HG02981 (cell line): ENCODE results near the gene FRMD4A.
"Not testable (repeated sequence)": the region's sequence is repeated elsewhere in the genome, so short reads cannot be mapped to it uniquely, and the experiment has no call there.

Source experiments
- ATAC-seq: cut with Tn5 transposase; IDR thresholded peaks from one replicate; pipeline ENCODE4 v1.9.1; 2021; ENCODE audit warnings: mild to moderate bottlenecking, moderate library complexity; ENCODE audit not compliant: unreplicated experiment

The FRMD4A gene

GRCh38 chr10:13803566-13804554, 526.9 kb downstream of the FRMD4A start:
- ATAC-seq, result no peak

GRCh38 chr10:13801907-13802288, 528.8 kb downstream of the FRMD4A start:
- ATAC-seq, result no peak

GRCh38 chr10:13801156-13801906, 529.4 kb downstream of the FRMD4A start:
- ATAC-seq, result no peak

GRCh38 chr10:13797164-13797563, 533.6 kb downstream of the FRMD4A start:
- ATAC-seq, result no peak

GRCh38 chr10:13795653-13796555, 534.8 kb downstream of the FRMD4A start:
- ATAC-seq, result peak; percentile 68

- no peak for ATAC-seq
Observed at GRCh38 chr10:13794992-13795612, 535.6 kb downstream of the FRMD4A start.

- no peak for ATAC-seq
Observed at GRCh38 chr10:13792006-13792405, 538.7 kb downstream of the FRMD4A start.

GRCh38 chr10:13791483-13791882, 539.2 kb downstream of the FRMD4A start:
- no peak for ATAC-seq

GRCh38 chr10:13790196-13790595, 540.5 kb downstream of the FRMD4A start:
- ATAC-seq, result no peak

GRCh38 chr10:13789448-13789829, 541.3 kb downstream of the FRMD4A start:
- no peak for ATAC-seq

GRCh38 chr10:13788711-13789447, 541.8 kb downstream of the FRMD4A start:
- ATAC-seq, result no peak

- no peak for ATAC-seq
Observed at GRCh38 chr10:13788320-13788600, 542.5 kb downstream of the FRMD4A start.

- peak; percentile 85 for ATAC-seq
Observed at GRCh38 chr10:13787015-13787421, 543.7 kb downstream of the FRMD4A start.

GRCh38 chr10:13784067-13784466, 546.7 kb downstream of the FRMD4A start:
- ATAC-seq, result no peak

GRCh38 chr10:13779748-13780147, 551.0 kb downstream of the FRMD4A start:
- no peak for ATAC-seq

GRCh38 chr10:13778693-13778960, 552.1 kb downstream of the FRMD4A start:
- not testable (repeated sequence) for ATAC-seq

GRCh38 chr10:13776861-13777311, 553.8 kb downstream of the FRMD4A start:
- ATAC-seq, result no peak

- no peak for ATAC-seq
Observed at GRCh38 chr10:13775786-13776775, 554.6 kb downstream of the FRMD4A start.
